HG03095 (cell line): ENCODE results near the gene GJD3.
"Not testable (repeated sequence)": the region's sequence is repeated elsewhere in the genome, so short reads cannot be mapped to it uniquely, and the experiment has no call there.

Experiments used
- ATAC-seq: cut with Tn5 transposase; IDR thresholded peaks from one replicate; pipeline ENCODE4 v1.9.1; 2021; ENCODE audit warnings: moderate library complexity; ENCODE audit not compliant: unreplicated experiment

GJD3 gene

GRCh38 chr17:40369923-40370322 is 5.4 kb upstream of the GJD3 start:
- ATAC-seq: no peak

GRCh38 chr17:40367728-40368127 is 3.2 kb upstream of the GJD3 start:
- not testable (repeated sequence) for ATAC-seq

- no peak for ATAC-seq
Measured at GRCh38 chr17:40366861-40367518, 2.5 kb upstream of the GJD3 start.

GRCh38 chr17:40366076-40366860 is 1.7 kb upstream of the GJD3 start:
- no peak for ATAC-seq

- no peak for ATAC-seq
Measured at GRCh38 chr17:40364906-40365305, 369 bp upstream of the GJD3 start.

GRCh38 chr17:40363111-40363827 is 1.3 kb downstream of the GJD3 start:
- ATAC-seq: peak; percentile 18

- peak; percentile 62 for ATAC-seq
Measured at GRCh38 chr17:40362696-40363110, 1.8 kb downstream of the GJD3 start.

- no peak for ATAC-seq
Measured at GRCh38 chr17:40361925-40362695, 2.4 kb downstream of the GJD3 start.

- ATAC-seq: no peak
Measured at GRCh38 chr17:40361063-40361924, 3.2 kb downstream of the GJD3 start.

GRCh38 chr17:40360091-40360490 is 4.4 kb downstream of the GJD3 start:
- no peak for ATAC-seq

- ATAC-seq: no peak
Measured at GRCh38 chr17:40358323-40359038, 6.1 kb downstream of the GJD3 start.

GRCh38 chr17:40356990-40357881 is 7.3 kb downstream of the GJD3 start:
- no peak for ATAC-seq

- no peak for ATAC-seq
Measured at GRCh38 chr17:40355804-40356758, 8.5 kb downstream of the GJD3 start.

- no peak for ATAC-seq
Measured at GRCh38 chr17:40355123-40355803, 9.3 kb downstream of the GJD3 start.

- no peak for ATAC-seq
Measured at GRCh38 chr17:40354221-40355122, 10.1 kb downstream of the GJD3 start.
